ENCODE data around the gene SIN3B.

Gene SIN3B

GRCh38 chr19:16919496-16919895, 90.3 kb downstream of the SIN3B start:
- TF ChIP-seq JUND (IDR thresholded peaks at IDR 0.05; ENCODE audit: low read depth): no peak
- no peak for DNase-seq (ENCODE audit: low read depth in 1 of 2, low spot score in 1 of 2)
- in situ Hi-C loops (cut with HindIII; ENCODE audit: low pct_unique_long_range_greater_than_20kb, low sequenced_read_pairs): no loop called here

GRCh38 chr19:16920816-16921529, 91.8 kb downstream of the SIN3B start:
- in situ Hi-C loops (cut with HindIII; ENCODE audit: low pct_unique_long_range_greater_than_20kb, low sequenced_read_pairs): no loop called here
- TF ChIP-seq JUND (IDR thresholded peaks at IDR 0.05; ENCODE audit: low read depth): no peak
- no peak for DNase-seq (ENCODE audit: low read depth in 1 of 2, low spot score in 1 of 2)

GRCh38 chr19:16921766-16922591, 92.8 kb downstream of the SIN3B start:
- TF ChIP-seq JUND (IDR thresholded peaks at IDR 0.05; ENCODE audit: low read depth): no peak
- in situ Hi-C loops (cut with HindIII; ENCODE audit: low pct_unique_long_range_greater_than_20kb, low sequenced_read_pairs): no loop called here
- no peak for DNase-seq (ENCODE audit: low read depth in 1 of 2, low spot score in 1 of 2)

- TF ChIP-seq JUND (IDR thresholded peaks at IDR 0.05; ENCODE audit: low read depth): no peak
- in situ Hi-C loops (cut with HindIII; ENCODE audit: low pct_unique_long_range_greater_than_20kb, low sequenced_read_pairs): no loop called here
- DNase-seq (ENCODE audit: low read depth in 1 of 2, low spot score in 1 of 2): no peak
Observed at GRCh38 chr19:16922592-16922934, 93.4 kb downstream of the SIN3B start.

GRCh38 chr19:16922949-16923348, 93.8 kb downstream of the SIN3B start:
- in situ Hi-C loops (cut with HindIII; ENCODE audit: low pct_unique_long_range_greater_than_20kb, low sequenced_read_pairs): no loop called here
- no peak for DNase-seq (ENCODE audit: low read depth in 1 of 2, low spot score in 1 of 2)
- no peak for TF ChIP-seq JUND (IDR thresholded peaks at IDR 0.05; ENCODE audit: low read depth)

GRCh38 chr19:16927883-16928282, 98.7 kb downstream of the SIN3B start:
- DNase-seq (ENCODE audit: low read depth in 1 of 2, low spot score in 1 of 2): no peak
- in situ Hi-C loops (cut with HindIII; ENCODE audit: low pct_unique_long_range_greater_than_20kb, low sequenced_read_pairs): no loop called here
- no peak for TF ChIP-seq JUND (IDR thresholded peaks at IDR 0.05; ENCODE audit: low read depth)

- no peak for TF ChIP-seq JUND (IDR thresholded peaks at IDR 0.05; ENCODE audit: low read depth)
- in situ Hi-C loops (cut with HindIII; ENCODE audit: low pct_unique_long_range_greater_than_20kb, low sequenced_read_pairs): no loop called here
- DNase-seq (ENCODE audit: low read depth in 1 of 2, low spot score in 1 of 2): no peak
Observed at GRCh38 chr19:16928351-16928750, 99.2 kb downstream of the SIN3B start.

- DNase-seq (ENCODE audit: low read depth in 1 of 2, low spot score in 1 of 2): no peak
- in situ Hi-C loops (cut with HindIII; ENCODE audit: low pct_unique_long_range_greater_than_20kb, low sequenced_read_pairs): no loop called here
- TF ChIP-seq JUND (IDR thresholded peaks at IDR 0.05; ENCODE audit: low read depth): no peak
Observed at GRCh38 chr19:16928916-16929315, 99.7 kb downstream of the SIN3B start.
